Body of pancreas (tissue), 4 donors: Measurements from ENCODE around the gene HSBP1L1.

ENCODE experiments used
- POLR2A ChIP-seq, 3 donors: fragments of 450-650 bp; IDR thresholded peaks; one replicate each; pipeline ENCODE4 v1.6.1; 2016; ENCODE audit warnings: antibody characterized with exemption in 3 of 3, mild to moderate bottlenecking in 2 of 3
- TF ChIP-seq, protein P1 (sequence below), 7 experiments: fragments of 450-650 bp in 4 of 7; fragments of 200-600 bp in 3 of 7; sonication (generic) in 3 of 7; IDR thresholded peaks; one replicate each; pipeline ENCODE4 v1.5.1; 2016 to 2019; ENCODE audit warnings: antibody characterized with exemption in 7 of 7

DNA sequence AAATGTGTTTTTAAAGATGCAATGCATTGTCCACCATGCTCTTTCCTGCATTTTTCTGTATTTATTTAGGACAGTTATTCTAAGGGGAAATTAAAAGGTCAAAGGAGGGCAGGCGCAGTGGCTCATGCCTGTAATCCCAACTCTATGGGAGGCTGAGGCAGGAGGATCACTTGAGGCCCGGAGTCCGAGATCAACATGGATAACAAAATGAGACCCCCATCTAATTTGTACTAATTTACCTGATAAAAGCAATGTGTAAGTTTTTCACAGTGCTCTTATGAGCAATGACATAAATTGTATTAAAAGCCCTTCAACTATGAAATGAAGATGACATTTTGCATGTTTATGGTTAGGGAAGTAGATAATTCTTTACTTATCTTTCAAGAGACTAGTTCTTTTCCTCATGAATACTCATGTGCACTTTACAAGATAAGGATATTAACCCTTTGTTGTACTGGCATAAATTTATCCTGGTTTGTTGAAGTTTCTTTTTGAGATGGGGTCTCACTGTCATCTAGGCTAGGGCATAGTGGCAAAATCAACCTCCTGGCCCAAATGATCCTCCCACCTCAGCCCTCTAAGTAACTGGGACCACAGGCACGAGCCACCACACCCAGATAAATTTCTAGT, 9.7 kb downstream of the HSBP1L1 start:
- no peak for TF ChIP-seq POLR2A (IDR thresholded peaks at IDR 0.05)
- TF ChIP-seq, protein P1, sequence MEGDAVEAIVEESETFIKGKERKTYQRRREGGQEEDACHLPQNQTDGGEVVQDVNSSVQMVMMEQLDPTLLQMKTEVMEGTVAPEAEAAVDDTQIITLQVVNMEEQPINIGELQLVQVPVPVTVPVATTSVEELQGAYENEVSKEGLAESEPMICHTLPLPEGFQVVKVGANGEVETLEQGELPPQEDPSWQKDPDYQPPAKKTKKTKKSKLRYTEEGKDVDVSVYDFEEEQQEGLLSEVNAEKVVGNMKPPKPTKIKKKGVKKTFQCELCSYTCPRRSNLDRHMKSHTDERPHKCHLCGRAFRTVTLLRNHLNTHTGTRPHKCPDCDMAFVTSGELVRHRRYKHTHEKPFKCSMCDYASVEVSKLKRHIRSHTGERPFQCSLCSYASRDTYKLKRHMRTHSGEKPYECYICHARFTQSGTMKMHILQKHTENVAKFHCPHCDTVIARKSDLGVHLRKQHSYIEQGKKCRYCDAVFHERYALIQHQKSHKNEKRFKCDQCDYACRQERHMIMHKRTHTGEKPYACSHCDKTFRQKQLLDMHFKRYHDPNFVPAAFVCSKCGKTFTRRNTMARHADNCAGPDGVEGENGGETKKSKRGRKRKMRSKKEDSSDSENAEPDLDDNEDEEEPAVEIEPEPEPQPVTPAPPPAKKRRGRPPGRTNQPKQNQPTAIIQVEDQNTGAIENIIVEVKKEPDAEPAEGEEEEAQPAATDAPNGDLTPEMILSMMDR (IDR thresholded peaks at IDR 0.05): no peak
